ENCODE data around the gene DNAI2.

DNAI2 gene

GRCh38 chr17:74362069-74362405 lies 88.0 kb downstream of the DNAI2 start:
- Histone ChIP-seq H3K9me3 (no peaks in the 10 kb centered on the region), H3K27ac (no peak overlapping the region), H3K4me1 (ENCODE audit: control insufficient read depth in 1 of 2, insufficient read depth in 1 of 2, low read depth in 1 of 2, low read length in 1 of 2) (no peaks in the 10 kb centered on the region), H3K27me3 (peaks cover 79% of the 10 kb centered on the region), H3K4me3 (ENCODE audit: low read depth in 1 of 2, low read length in 1 of 2) (no peak overlapping the region), H3K36me3 (no peaks in the 10 kb centered on the region)
- TF ChIP-seq CTCF (IDR thresholded peaks at IDR 0.05), result no peak

- H3K27me3 ChIP-seq, result peaks cover 74% of the 10 kb centered on the region
- H3K4me3 ChIP-seq (ENCODE audit: low read depth in 1 of 2, low read length in 1 of 2), result no peak overlapping the region
- H3K4me1 ChIP-seq (ENCODE audit: control insufficient read depth in 1 of 2, insufficient read depth in 1 of 2, low read depth in 1 of 2, low read length in 1 of 2), result no peaks in the 10 kb centered on the region
- H3K27ac ChIP-seq, result no peak overlapping the region
- no peaks in the 10 kb centered on the region for H3K36me3 ChIP-seq
- H3K9me3 ChIP-seq, result no peaks in the 10 kb centered on the region
- TF ChIP-seq CTCF (IDR thresholded peaks at IDR 0.05), result no peak
These were observed 88.9 kb downstream of the DNAI2 start for GRCh38 chr17:74362810-74363498.

Data from neutrophil (primary cell).